GM23248 (cell line): Measurements from ENCODE around the gene ELK1.

Experiments used
- EZH2 ChIP-seq: fragments of 200-600 bp; sonication (generic); IDR thresholded peaks from 2 replicates; pipeline ENCODE4 v1.6.1; 2018; ENCODE audit warnings: antibody characterized with exemption, mild to moderate bottlenecking; ENCODE audit not compliant: insufficient read depth, poor library complexity, severe bottlenecking
- EZH2phosphoT487 ChIP-seq: fragments of 200-600 bp; sonication (generic); IDR thresholded peaks from 2 replicates; pipeline ENCODE4 v1.6.1; 2018; ENCODE audit warnings: antibody characterized with exemption, moderate library complexity, mild to moderate bottlenecking, low read depth; ENCODE audit not compliant: insufficient read depth

DNA sequence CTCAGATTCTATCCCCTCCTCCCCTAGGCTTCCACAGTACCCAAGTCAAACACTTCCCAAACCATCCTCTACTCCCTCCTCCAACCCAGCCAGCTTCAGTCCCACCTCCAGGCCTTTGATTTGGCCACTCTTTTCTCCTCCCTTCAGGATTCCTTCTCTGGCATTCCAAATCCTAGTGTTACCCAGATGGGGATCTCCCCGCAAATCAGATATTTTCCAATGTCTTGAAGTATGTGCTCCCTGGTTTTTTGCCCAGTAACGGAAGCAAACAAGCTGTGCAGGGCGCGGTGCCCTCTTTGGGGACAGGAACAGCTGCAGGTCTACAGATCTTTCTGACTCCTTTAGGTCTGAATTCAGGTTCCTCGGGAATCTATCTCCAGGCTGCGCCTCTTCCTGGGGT lies 28.5 kb downstream of the ELK1 start:
- no peak for TF ChIP-seq EZH2
- TF ChIP-seq EZH2phosphoT487: no peak
